Measurements from ENCODE around the gene DCST1. TPM values are rescaled to one million over a fixed set of nuclear protein-coding genes. Genes with fewer than 3 reads are reported as not detected.

Gene DCST1
- total and polyA plus RNA-seq, 2 of the 4 experiments (the other 2 are of a cell fraction): not detected

DNA sequence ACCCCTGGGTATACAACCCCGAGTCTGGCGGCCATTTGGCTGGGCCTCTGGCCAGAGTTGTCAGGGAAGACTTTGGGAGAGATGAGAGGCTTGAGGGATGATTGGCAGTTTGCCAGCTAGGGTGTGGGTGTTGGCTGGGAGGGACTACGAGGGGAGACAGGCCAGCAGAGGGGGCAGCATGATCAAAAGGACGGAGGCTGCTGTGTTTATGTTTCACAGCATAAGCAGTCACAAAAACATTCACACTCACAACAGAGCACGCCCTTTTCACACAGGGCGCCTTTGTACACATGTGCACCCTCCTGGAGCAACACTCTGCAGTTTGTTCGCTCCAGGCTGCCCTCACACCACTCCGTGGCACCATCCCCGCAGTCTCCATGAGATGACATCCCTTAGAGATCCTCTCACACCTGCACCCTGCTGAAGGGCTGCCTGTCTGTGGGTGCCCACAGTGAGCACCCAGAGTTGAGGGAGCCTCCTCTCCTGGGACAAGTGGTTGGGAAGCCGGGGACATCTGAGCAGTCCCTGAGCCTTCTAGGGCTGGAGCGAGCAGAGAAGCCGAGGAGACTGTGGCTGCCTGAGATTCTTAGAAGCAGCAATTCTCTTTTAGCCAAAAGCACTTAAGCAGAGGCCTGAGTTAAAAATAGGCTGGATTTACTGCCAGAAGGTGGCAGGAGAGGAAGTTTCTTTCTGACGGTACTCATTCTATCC, 60.4 kb downstream of the DCST1 start:
- H3K9me3 ChIP-seq (ENCODE audit: control insufficient read depth, insufficient read depth, low read length): peaks cover 2% of the 10 kb centered on the region
- BruUV-seq (replicated peaks): no TSS peak
- H4K5ac ChIP-seq (ENCODE audit: low read depth, low read length): no peak overlapping the region
- no peak overlapping the region for H3K27ac ChIP-seq (ENCODE audit: insufficient read depth, low read length)
- in situ Hi-C loops (cut with MboI; ENCODE audit: low sequenced_read_pairs): loop anchor here (5.0 kb wide), 1 partner anchor 73 kb away; no protein-coding TSS in a partner anchor
- intact Hi-C loops (cut with micrococcal nuclease): loop anchor here (5.0 kb wide), 1 partner anchor 33 kb away; the partner anchor contains the start of gene EFNA1
- H3K4me3 ChIP-seq (ENCODE audit: insufficient read depth, low read depth, low read length): no peak overlapping the region
- H3K4me1 ChIP-seq (ENCODE audit: control insufficient read depth, insufficient read depth, low read length): peaks cover 4% of the 10 kb centered on the region; the same call in 1 of the 2 replicates
- H4K8ac ChIP-seq (ENCODE audit: low read depth in 2 of 2, low read length in 2 of 2): no peak overlapping the region
- H3K4ac ChIP-seq (ENCODE audit: low read depth, low read length): no peak overlapping the region
- dilution Hi-C loops (cut with HindIII; ENCODE audit: low sequenced_read_pairs, unreplicated experiment): no loop called here
- peaks cover 20% of the 10 kb centered on the region for H3K27me3 ChIP-seq (ENCODE audit: control insufficient read depth, insufficient read depth, low read length)
- H4K20me1 ChIP-seq (ENCODE audit: insufficient read depth, low read length): no peaks in the 10 kb centered on the region
- peak; percentile 43 for TF ChIP-seq RAD21 (IDR thresholded peaks at IDR 0.05; ENCODE audit: low read length)
- TF ChIP-seq RCOR1 (IDR thresholded peaks at IDR 0.05; ENCODE audit: insufficient replicate concordance, low read length): no peak
- no peak for TF ChIP-seq MAZ (IDR thresholded peaks at IDR 0.05; ENCODE audit: borderline replicate concordance, low read depth, low read length)
- no peak for TF ChIP-seq FOS (IDR thresholded peaks at IDR 0.05; ENCODE audit: low read depth, low read length)
- TF ChIP-seq, protein P1, sequence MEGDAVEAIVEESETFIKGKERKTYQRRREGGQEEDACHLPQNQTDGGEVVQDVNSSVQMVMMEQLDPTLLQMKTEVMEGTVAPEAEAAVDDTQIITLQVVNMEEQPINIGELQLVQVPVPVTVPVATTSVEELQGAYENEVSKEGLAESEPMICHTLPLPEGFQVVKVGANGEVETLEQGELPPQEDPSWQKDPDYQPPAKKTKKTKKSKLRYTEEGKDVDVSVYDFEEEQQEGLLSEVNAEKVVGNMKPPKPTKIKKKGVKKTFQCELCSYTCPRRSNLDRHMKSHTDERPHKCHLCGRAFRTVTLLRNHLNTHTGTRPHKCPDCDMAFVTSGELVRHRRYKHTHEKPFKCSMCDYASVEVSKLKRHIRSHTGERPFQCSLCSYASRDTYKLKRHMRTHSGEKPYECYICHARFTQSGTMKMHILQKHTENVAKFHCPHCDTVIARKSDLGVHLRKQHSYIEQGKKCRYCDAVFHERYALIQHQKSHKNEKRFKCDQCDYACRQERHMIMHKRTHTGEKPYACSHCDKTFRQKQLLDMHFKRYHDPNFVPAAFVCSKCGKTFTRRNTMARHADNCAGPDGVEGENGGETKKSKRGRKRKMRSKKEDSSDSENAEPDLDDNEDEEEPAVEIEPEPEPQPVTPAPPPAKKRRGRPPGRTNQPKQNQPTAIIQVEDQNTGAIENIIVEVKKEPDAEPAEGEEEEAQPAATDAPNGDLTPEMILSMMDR (conservative IDR thresholded peaks at IDR 0.05; ENCODE audit: low read depth, low read length): peak; percentile 54
- peak; percentile 63 for TF ChIP-seq SMC3 (IDR thresholded peaks at IDR 0.05; ENCODE audit: low read depth, low read length)
- 7% methylated on average over 3 of the region's 13 CpGs; no CpG with 5 or more reads in 1 of the 2 experiments for WGBS, 2 experiments (ENCODE audit: extremely low coverage in 2 of 2, insufficient read length in 1 of 2)
- H4K91ac ChIP-seq (ENCODE audit: insufficient read depth, low read depth, low read length): no peak overlapping the region
- H3K14ac ChIP-seq (replicated peaks; ENCODE audit: low read depth, low read length): no peak overlapping the region
- peaks cover 3% of the 10 kb centered on the region; the same call in 1 of the 2 replicates for H3K9me1 ChIP-seq (ENCODE audit: insufficient read depth, low read length)
- H2AK5ac ChIP-seq (ENCODE audit: low read depth, low read length): no peak overlapping the region
- H3K56ac ChIP-seq (ENCODE audit: extremely low read depth, insufficient read depth, low read length): no peak overlapping the region
- no peaks in the 10 kb centered on the region for H3K36me3 ChIP-seq (ENCODE audit: control insufficient read depth, insufficient read depth, low read length)
- H2AK9ac ChIP-seq (replicated peaks; ENCODE audit: low read depth, low read length, poor library complexity): no peak overlapping the region
- peak overlapping the region; percentile 8; the same call in 1 of the 2 replicates for H3K4me2 ChIP-seq (ENCODE audit: low read depth, low read length)
- no peak overlapping the region for H2BK5ac ChIP-seq (ENCODE audit: low read depth, low read length, poor library complexity, severe bottlenecking)
- ATAC-seq (ENCODE audit: low read depth) (peak; percentile 50), DNase-seq (peak; percentile 45)
- H3K18ac ChIP-seq (ENCODE audit: low read depth, low read length): no peak overlapping the region
- no peak overlapping the region for H2BK120ac ChIP-seq (ENCODE audit: low read depth, low read length)
- H3K23ac ChIP-seq (ENCODE audit: low read depth, low read length): no peak overlapping the region; the same call in 1 of the 2 replicates
- H2BK20ac ChIP-seq (ENCODE audit: low read depth, low read length): no peak overlapping the region
- H2BK15ac ChIP-seq (ENCODE audit: low read depth, low read length): no peak overlapping the region
- ChIA-PET POLR2A (ENCODE audit: unreplicated experiment) (no interaction called here), CTCF (no interaction called here)
- H2AFZ ChIP-seq (replicated peaks; ENCODE audit: low read length, poor library complexity): peak overlapping the region; percentile 79
- H3K79me1 ChIP-seq (ENCODE audit: low read depth in 1 of 2, low read length in 2 of 2): no peaks in the 10 kb centered on the region
- no peak overlapping the region for H3K9ac ChIP-seq (ENCODE audit: low read depth, low read length)

Measured in IMR-90 (cell line).